SK-N-SH (cell line): ENCODE measurements around the gene CLMN.

ENCODE experiments used
- CHD2 ChIP-seq: fragments of 150-350 bp; IDR thresholded peaks from 2 replicates; pipeline ENCODE4 v1.6.1; 2018; ENCODE audit warnings: low read length; ENCODE audit not compliant: partially characterized antibody
- NFIC ChIP-seq: IDR thresholded peaks from 2 replicates; pipeline ENCODE4 v1.4.0; 2012; ENCODE audit warnings: borderline replicate concordance
- RXRA ChIP-seq: IDR thresholded peaks from 2 replicates; pipeline ENCODE4 v1.4.0; 2012; ENCODE audit warnings: low read depth, mild to moderate bottlenecking, borderline replicate concordance
- TF ChIP-seq, protein P1 (sequence below): IDR thresholded peaks from 2 replicates; pipeline ENCODE4 v1.4.0; 2012; ENCODE audit warnings: low read depth, borderline replicate concordance
- TF ChIP-seq, protein P2 (sequence below): fragments of 200-600 bp; sonication (generic); IDR thresholded peaks from 2 replicates; pipeline ENCODE4 v1.6.1; 2017; ENCODE audit warnings: antibody characterized with exemption, mild to moderate bottlenecking, moderate library complexity

DNA sequence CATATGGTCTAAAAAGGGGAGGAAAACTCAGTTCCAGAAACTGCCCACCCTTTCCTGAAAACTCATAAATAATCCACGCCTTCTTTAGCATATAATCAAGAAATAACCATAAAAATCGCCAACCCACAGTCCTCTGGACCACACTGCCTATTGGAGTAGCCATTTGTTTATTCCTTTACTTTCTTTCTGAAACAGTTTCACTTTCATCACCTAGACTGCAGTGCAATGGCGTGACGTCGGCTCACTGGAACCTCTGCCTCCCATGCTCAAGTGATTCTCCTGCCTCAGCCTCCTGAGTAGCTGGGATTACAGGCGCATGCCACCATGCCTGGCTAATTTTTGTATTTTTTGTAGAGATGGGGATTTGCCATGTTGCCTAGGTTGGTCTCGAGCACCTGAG is 44.2 kb downstream of the CLMN start:
- TF ChIP-seq NFIC (no peak), CHD2 (no peak), RXRA (no peak)
- TF ChIP-seq, protein P1, sequence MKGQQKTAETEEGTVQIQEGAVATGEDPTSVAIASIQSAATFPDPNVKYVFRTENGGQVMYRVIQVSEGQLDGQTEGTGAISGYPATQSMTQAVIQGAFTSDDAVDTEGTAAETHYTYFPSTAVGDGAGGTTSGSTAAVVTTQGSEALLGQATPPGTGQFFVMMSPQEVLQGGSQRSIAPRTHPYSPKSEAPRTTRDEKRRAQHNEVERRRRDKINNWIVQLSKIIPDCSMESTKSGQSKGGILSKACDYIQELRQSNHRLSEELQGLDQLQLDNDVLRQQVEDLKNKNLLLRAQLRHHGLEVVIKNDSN, result no peak
- TF ChIP-seq, protein P2, sequence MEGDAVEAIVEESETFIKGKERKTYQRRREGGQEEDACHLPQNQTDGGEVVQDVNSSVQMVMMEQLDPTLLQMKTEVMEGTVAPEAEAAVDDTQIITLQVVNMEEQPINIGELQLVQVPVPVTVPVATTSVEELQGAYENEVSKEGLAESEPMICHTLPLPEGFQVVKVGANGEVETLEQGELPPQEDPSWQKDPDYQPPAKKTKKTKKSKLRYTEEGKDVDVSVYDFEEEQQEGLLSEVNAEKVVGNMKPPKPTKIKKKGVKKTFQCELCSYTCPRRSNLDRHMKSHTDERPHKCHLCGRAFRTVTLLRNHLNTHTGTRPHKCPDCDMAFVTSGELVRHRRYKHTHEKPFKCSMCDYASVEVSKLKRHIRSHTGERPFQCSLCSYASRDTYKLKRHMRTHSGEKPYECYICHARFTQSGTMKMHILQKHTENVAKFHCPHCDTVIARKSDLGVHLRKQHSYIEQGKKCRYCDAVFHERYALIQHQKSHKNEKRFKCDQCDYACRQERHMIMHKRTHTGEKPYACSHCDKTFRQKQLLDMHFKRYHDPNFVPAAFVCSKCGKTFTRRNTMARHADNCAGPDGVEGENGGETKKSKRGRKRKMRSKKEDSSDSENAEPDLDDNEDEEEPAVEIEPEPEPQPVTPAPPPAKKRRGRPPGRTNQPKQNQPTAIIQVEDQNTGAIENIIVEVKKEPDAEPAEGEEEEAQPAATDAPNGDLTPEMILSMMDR, result no peak
